HCT116 (cell line): Measurements from ENCODE around the gene CACNA1E.

Source experiments
- CEBPB ChIP-seq: IDR thresholded peaks from 2 replicates; pipeline ENCODE4 v1.6.1; 2012; ENCODE audit warnings: low read depth
- CTCF ChIP-seq, 3 experiments: fragments of 200-600 bp in 1 of 3; sonication (generic) in 1 of 3; IDR thresholded peaks in 2 of 3; conservative IDR thresholded peaks in 1 of 3; 2 replicates each; pipeline ENCODE4 v1.5.1; 2012 to 2017; ENCODE audit warnings: low read depth in 2 of 3, low read length in 2 of 3, antibody characterized with exemption in 1 of 3, borderline replicate concordance in 1 of 3, control low read depth in 1 of 3, mild to moderate bottlenecking in 1 of 3, mixed read lengths in 1 of 3, mixed run types in 1 of 3, moderate library complexity in 1 of 3; ENCODE audit not compliant: insufficient read depth in 1 of 3
- EZH2phosphoT487 ChIP-seq: fragments of 200-600 bp; IDR thresholded peaks from 2 replicates; pipeline ENCODE4 v1.6.1; 2018; ENCODE audit warnings: antibody characterized with exemption, borderline replicate concordance
- POLR2A ChIP-seq: IDR thresholded peaks from 2 replicates; pipeline ENCODE4 v1.7.0; 2011; ENCODE audit warnings: borderline replicate concordance; ENCODE audit not compliant: insufficient read depth, insufficient read length; ENCODE audit errors: extremely low read depth
- RAD21 ChIP-seq: IDR thresholded peaks from 2 replicates; pipeline ENCODE4 v1.6.1; 2012; ENCODE audit warnings: low read depth, mild to moderate bottlenecking
- REST ChIP-seq: IDR thresholded peaks from 2 replicates; pipeline ENCODE4 v1.6.1; 2012; ENCODE audit warnings: low read depth

- TF ChIP-seq CTCF (IDR thresholded peaks at IDR 0.05 in 2 of 3, conservative IDR thresholded peaks at IDR 0.05 in 1 of 3; ENCODE audit: borderline replicate concordance in 1 of 3, insufficient read depth in 1 of 3, low read depth in 2 of 3, low read length in 2 of 3) (no peak), POLR2A (no peak), RAD21 (no peak), EZH2phosphoT487 (no peak), REST (no peak), CEBPB (no peak)
Observed at GRCh38 chr1:181794332-181794731, 311.0 kb downstream of the CACNA1E start.
